Measurements from ENCODE around the gene ZDHHC24. TPM values are rescaled to one million over a fixed set of nuclear protein-coding genes. Genes with fewer than 3 reads are reported as not detected.

The ZDHHC24 gene
- total RNA-seq, 1 experiment from 2014 or later = 9.7 TPM

GRCh38 chr11:66557733-66558326, 12.0 kb upstream of the ZDHHC24 start:
- H3K4me3 ChIP-seq (ENCODE audit: low read depth, low read length, poor library complexity, severe bottlenecking) = no peak overlapping the region
- intact Hi-C loops (cut with micrococcal nuclease; ENCODE audit: unreplicated experiment) = no loop called here
- TF ChIP-seq EZH2 (IDR thresholded peaks at IDR 0.05; ENCODE audit: borderline replicate concordance, low read depth, low read length, poor library complexity, severe bottlenecking) = no peak
- no peak for TF ChIP-seq CTCF (conservative IDR thresholded peaks at IDR 0.05; ENCODE audit: low read depth, low read length)
- no peaks in the 10 kb centered on the region for H3K9me3 ChIP-seq (ENCODE audit: low read depth, low read length, poor library complexity, severe bottlenecking)
- H3K36me3 ChIP-seq (ENCODE audit: insufficient read depth, low read length, poor library complexity, severe bottlenecking) = no peaks in the 10 kb centered on the region
- H3K4me1 ChIP-seq (ENCODE audit: insufficient read depth, low read length, poor library complexity, severe bottlenecking) = no peaks in the 10 kb centered on the region
- POLR2A ChIA-PET (ENCODE audit: low non-redundant PET) = no interaction called here
- no peak overlapping the region for H3K27ac ChIP-seq (ENCODE audit: low read depth, low read length, poor library complexity, severe bottlenecking)
- peaks cover 21% of the 10 kb centered on the region for H3K27me3 ChIP-seq (replicated peaks; ENCODE audit: insufficient read depth, low read depth, low read length, poor library complexity)
- no TSS peak for BruUV-seq (replicated peaks)
- DNase-seq (ENCODE audit: low spot score) = no peak
- CTCF ChIA-PET = no interaction called here

- H3K27ac ChIP-seq (ENCODE audit: low read depth, low read length, poor library complexity, severe bottlenecking) = no peak overlapping the region
- no peaks in the 10 kb centered on the region for H3K9me3 ChIP-seq (ENCODE audit: low read depth, low read length, poor library complexity, severe bottlenecking)
- H3K4me1 ChIP-seq (ENCODE audit: insufficient read depth, low read length, poor library complexity, severe bottlenecking) = no peaks in the 10 kb centered on the region
- H3K4me3 ChIP-seq (ENCODE audit: low read depth, low read length, poor library complexity, severe bottlenecking) = no peak overlapping the region
- no peaks in the 10 kb centered on the region for H3K36me3 ChIP-seq (ENCODE audit: insufficient read depth, low read length, poor library complexity, severe bottlenecking)
- ChIA-PET POLR2A (ENCODE audit: low non-redundant PET) (no interaction called here), CTCF (no interaction called here)
- DNase-seq (ENCODE audit: low spot score) = no peak
- H3K27me3 ChIP-seq (replicated peaks; ENCODE audit: insufficient read depth, low read depth, low read length, poor library complexity) = peaks cover 21% of the 10 kb centered on the region
- no peak for TF ChIP-seq CTCF (conservative IDR thresholded peaks at IDR 0.05; ENCODE audit: low read depth, low read length)
- TF ChIP-seq EZH2 (IDR thresholded peaks at IDR 0.05; ENCODE audit: borderline replicate concordance, low read depth, low read length, poor library complexity, severe bottlenecking) = no peak
- intact Hi-C loops (cut with micrococcal nuclease; ENCODE audit: unreplicated experiment) = no loop called here
- BruUV-seq (replicated peaks) = no TSS peak
Observed at GRCh38 chr11:66556086-66556485, 10.2 kb upstream of the ZDHHC24 start.

GRCh38 chr11:66555416-66555815, 9.6 kb upstream of the ZDHHC24 start:
- no TSS peak for BruUV-seq (replicated peaks)

More at GRCh38 chr11:66555416-66555815, 9.6 kb upstream of the ZDHHC24 start:
- TF ChIP-seq CTCF (conservative IDR thresholded peaks at IDR 0.05; ENCODE audit: low read depth, low read length) (no peak), EZH2 (IDR thresholded peaks at IDR 0.05; ENCODE audit: borderline replicate concordance, low read depth, low read length, poor library complexity, severe bottlenecking) (no peak)
- no peaks in the 10 kb centered on the region for H3K4me1 ChIP-seq (ENCODE audit: insufficient read depth, low read length, poor library complexity, severe bottlenecking)
- ChIA-PET CTCF (no interaction called here), POLR2A (ENCODE audit: low non-redundant PET) (no interaction called here)
- no peaks in the 10 kb centered on the region for H3K9me3 ChIP-seq (ENCODE audit: low read depth, low read length, poor library complexity, severe bottlenecking)
- intact Hi-C loops (cut with micrococcal nuclease; ENCODE audit: unreplicated experiment) = no loop called here
- H3K27me3 ChIP-seq (replicated peaks; ENCODE audit: insufficient read depth, low read depth, low read length, poor library complexity) = peaks cover 21% of the 10 kb centered on the region
- no peaks in the 10 kb centered on the region for H3K36me3 ChIP-seq (ENCODE audit: insufficient read depth, low read length, poor library complexity, severe bottlenecking)
- no peak for DNase-seq (ENCODE audit: low spot score)
- H3K4me3 ChIP-seq (ENCODE audit: low read depth, low read length, poor library complexity, severe bottlenecking) = no peak overlapping the region
- H3K27ac ChIP-seq (ENCODE audit: low read depth, low read length, poor library complexity, severe bottlenecking) = no peak overlapping the region
